KMS-11 (cell line): ENCODE measurements around the gene TSEN34.

Experiments used
- H2AFZ ChIP-seq: fragments of 200-600 bp; sonication (generic); 2 replicates; pipeline ENCODE4 v1.6.1; 2016; ENCODE audit warnings: antibody characterized with exemption, mixed run types, low read depth
- H3K27ac ChIP-seq: fragments of 200-600 bp; sonication (generic); 2 replicates; pipeline ENCODE4 v1.6.1; 2016; ENCODE audit warnings: mild to moderate bottlenecking, mixed run types
- H3K27me3 ChIP-seq: fragments of 200-600 bp; sonication (generic); 2 replicates; pipeline ENCODE4 v1.6.1; 2017; ENCODE audit warnings: mild to moderate bottlenecking, low read depth, mixed run types, moderate library complexity; ENCODE audit not compliant: insufficient read depth
- H3K36me3 ChIP-seq: fragments of 200-600 bp; sonication (generic); 2 replicates; pipeline ENCODE4 v1.6.1; 2017; ENCODE audit warnings: mild to moderate bottlenecking, mixed run types; ENCODE audit not compliant: insufficient read depth
- H3K4me1 ChIP-seq: fragments of 200-600 bp; sonication (generic); 2 replicates; pipeline ENCODE4 v1.6.1; 2016; ENCODE audit warnings: mild to moderate bottlenecking, low read depth, mixed run types; ENCODE audit not compliant: poor library complexity, severe bottlenecking
- H3K4me2 ChIP-seq: fragments of 200-600 bp; sonication (generic); 2 replicates; pipeline ENCODE4 v1.7.0; 2016; ENCODE audit warnings: mild to moderate bottlenecking, mixed run types
- H3K4me3 ChIP-seq: fragments of 200-600 bp; sonication (generic); IDR thresholded peaks from 2 replicates; pipeline ENCODE4 v1.6.1; 2017; ENCODE audit warnings: low read depth, low read length, mixed read lengths; ENCODE audit not compliant: insufficient read depth
- H3K79me2 ChIP-seq: fragments of 200-600 bp; sonication (generic); 2 replicates; pipeline ENCODE4 v1.6.1; 2016; ENCODE audit warnings: low read depth, mixed run types; ENCODE audit not compliant: insufficient read depth
- H3K9ac ChIP-seq: fragments of 200-600 bp; sonication (generic); 2 replicates; pipeline ENCODE4 v1.6.1; 2016; ENCODE audit warnings: mild to moderate bottlenecking, mixed run types
- H4K20me1 ChIP-seq: fragments of 200-600 bp; sonication (generic); 2 replicates; pipeline ENCODE4 v1.6.1; 2016; ENCODE audit warnings: mild to moderate bottlenecking, mixed run types; ENCODE audit not compliant: insufficient read depth
- CTCF ChIP-seq: fragments of 200-600 bp; sonication (generic); conservative IDR thresholded peaks from 2 replicates; pipeline ENCODE4 v1.6.1; 2017; ENCODE audit warnings: low read depth, mild to moderate bottlenecking, antibody characterized with exemption, low read length, moderate library complexity, mixed read lengths

TSEN34 gene

GRCh38 chr19:54207676-54207982 lies 16.5 kb downstream of the TSEN34 start:
- no peaks in the 10 kb centered on the region; the same call in 1 of the 2 replicates for H3K27me3 ChIP-seq
- peaks cover 36% of the 10 kb centered on the region for H3K79me2 ChIP-seq
- no peak overlapping the region for H2AFZ ChIP-seq
- no peak overlapping the region for H3K4me3 ChIP-seq
- no peak overlapping the region for H3K9ac ChIP-seq
- TF ChIP-seq CTCF = no peak
- no peak overlapping the region; the same call in 1 of the 2 replicates for H3K4me2 ChIP-seq
- H3K36me3 ChIP-seq = peaks cover 26% of the 10 kb centered on the region; the same call in 1 of the 2 replicates
- no peak overlapping the region for H3K27ac ChIP-seq
- H4K20me1 ChIP-seq = peaks cover 47% of the 10 kb centered on the region
- H3K4me1 ChIP-seq = peaks cover 86% of the 10 kb centered on the region

- H3K9ac ChIP-seq = no peak overlapping the region
- H3K4me3 ChIP-seq = no peak overlapping the region
- H2AFZ ChIP-seq = no peak overlapping the region
- peak overlapping the region; percentile 56; the same call in 1 of the 2 replicates for H3K4me2 ChIP-seq
- no peaks in the 10 kb centered on the region for H3K27me3 ChIP-seq
- TF ChIP-seq CTCF = no peak
- H3K36me3 ChIP-seq = peaks cover 21% of the 10 kb centered on the region; the same call in 1 of the 2 replicates
- no peak overlapping the region for H3K27ac ChIP-seq
- H3K79me2 ChIP-seq = peaks cover 30% of the 10 kb centered on the region
- H4K20me1 ChIP-seq = peaks cover 41% of the 10 kb centered on the region
- H3K4me1 ChIP-seq = peaks cover 81% of the 10 kb centered on the region
Observed at GRCh38 chr19:54207983-54208783, 17.1 kb downstream of the TSEN34 start.

- Histone ChIP-seq H3K36me3 (peaks cover 16% of the 10 kb centered on the region; the same call in 1 of the 2 replicates), H2AFZ (no peak overlapping the region), H3K9ac (no peak overlapping the region), H3K4me2 (peak overlapping the region; percentile 56; the same call in 1 of the 2 replicates), H3K4me1 (peaks cover 75% of the 10 kb centered on the region), H3K4me3 (no peak overlapping the region), H3K79me2 (peaks cover 25% of the 10 kb centered on the region; the same call in 1 of the 2 replicates), H4K20me1 (peaks cover 38% of the 10 kb centered on the region), H3K27ac (no peak overlapping the region), H3K27me3 (no peaks in the 10 kb centered on the region)
- no peak for TF ChIP-seq CTCF
Observed at GRCh38 chr19:54208784-54209057, 17.6 kb downstream of the TSEN34 start.

GRCh38 chr19:54209058-54209810 lies 18.1 kb downstream of the TSEN34 start:
- peak overlapping the region; percentile 56 for H3K4me2 ChIP-seq
- H3K27ac ChIP-seq = peak overlapping the region; percentile 41; the same call in 1 of the 2 replicates
- H3K4me1 ChIP-seq = peaks cover 71% of the 10 kb centered on the region
- TF ChIP-seq CTCF = no peak
- H3K9ac ChIP-seq = no peak overlapping the region; the same call in 1 of the 2 replicates
- H2AFZ ChIP-seq = no peak overlapping the region
- peaks cover 20% of the 10 kb centered on the region; the same call in 1 of the 2 replicates for H3K79me2 ChIP-seq
- H3K27me3 ChIP-seq = no peaks in the 10 kb centered on the region
- no peak overlapping the region for H3K4me3 ChIP-seq
- H4K20me1 ChIP-seq = peaks cover 34% of the 10 kb centered on the region
- H3K36me3 ChIP-seq = peaks cover 14% of the 10 kb centered on the region; the same call in 1 of the 2 replicates
